Activated naive CD8-positive, alpha-beta T cell (primary cell): ENCODE results near the gene RBMS1.

Source experiments
- H3K27ac Mint-ChIP-seq: one replicate; pipeline ENCODE4 v1.8.0; 2021; ENCODE audit warnings: mixed read lengths
- H3K27me3 Mint-ChIP-seq: one replicate; pipeline ENCODE4 v1.8.0; 2021; ENCODE audit warnings: mixed read lengths
- H3K36me3 Mint-ChIP-seq: one replicate; pipeline ENCODE4 v1.8.0; 2021; ENCODE audit warnings: mixed read lengths
- H3K4me1 Mint-ChIP-seq: one replicate; pipeline ENCODE4 v1.8.0; 2021; ENCODE audit warnings: low read depth, mixed read lengths
- H3K4me3 Mint-ChIP-seq: one replicate; pipeline ENCODE4 v1.8.0; 2021; ENCODE audit warnings: mild to moderate bottlenecking, mixed read lengths
- H3K9me3 Mint-ChIP-seq: one replicate; pipeline ENCODE4 v1.8.0; 2021; ENCODE audit warnings: low read depth, mixed read lengths

The RBMS1 gene

GRCh38 chr2:160353813-160354212, 139.8 kb downstream of the RBMS1 start:
- H3K4me1 Mint-ChIP-seq = peaks cover 69% of the 10 kb centered on the region
- H3K4me3 Mint-ChIP-seq = no peak overlapping the region
- H3K9me3 Mint-ChIP-seq = no peaks in the 10 kb centered on the region
- peaks cover 30% of the 10 kb centered on the region for H3K36me3 Mint-ChIP-seq
- H3K27me3 Mint-ChIP-seq = no peaks in the 10 kb centered on the region
- peak overlapping the region; percentile 47 for H3K27ac Mint-ChIP-seq

GRCh38 chr2:160353166-160353565, 140.4 kb downstream of the RBMS1 start:
- Mint-ChIP-seq H3K36me3 (peaks cover 29% of the 10 kb centered on the region), H3K4me3 (no peak overlapping the region), H3K9me3 (no peaks in the 10 kb centered on the region), H3K27ac (peak overlapping the region; percentile 70), H3K4me1 (peaks cover 73% of the 10 kb centered on the region), H3K27me3 (no peaks in the 10 kb centered on the region)

- Mint-ChIP-seq H3K4me1 (peaks cover 73% of the 10 kb centered on the region), H3K27me3 (no peaks in the 10 kb centered on the region), H3K27ac (no peak overlapping the region)
Observed at GRCh38 chr2:160352500-160352899, 141.1 kb downstream of the RBMS1 start.

GRCh38 chr2:160351956-160352355, 141.7 kb downstream of the RBMS1 start:
- H3K4me3 Mint-ChIP-seq = no peak overlapping the region
- H3K27ac Mint-ChIP-seq = no peak overlapping the region
- no peaks in the 10 kb centered on the region for H3K27me3 Mint-ChIP-seq
- no peaks in the 10 kb centered on the region for H3K9me3 Mint-ChIP-seq
- peaks cover 77% of the 10 kb centered on the region for H3K4me1 Mint-ChIP-seq
- peaks cover 18% of the 10 kb centered on the region for H3K36me3 Mint-ChIP-seq

More at GRCh38 chr2:160352500-160352899, 141.1 kb downstream of the RBMS1 start:
- Mint-ChIP-seq H3K9me3 (no peaks in the 10 kb centered on the region), H3K36me3 (peaks cover 23% of the 10 kb centered on the region), H3K4me3 (no peak overlapping the region)

GRCh38 chr2:160349306-160349705, 144.3 kb downstream of the RBMS1 start:
- Mint-ChIP-seq H3K27me3 (no peaks in the 10 kb centered on the region), H3K27ac (peak overlapping the region; percentile 19), H3K4me1 (peaks cover 80% of the 10 kb centered on the region), H3K4me3 (no peak overlapping the region), H3K9me3 (no peaks in the 10 kb centered on the region), H3K36me3 (peaks cover 12% of the 10 kb centered on the region)

- H3K9me3 Mint-ChIP-seq = no peaks in the 10 kb centered on the region
- no peak overlapping the region for H3K4me3 Mint-ChIP-seq
- H3K36me3 Mint-ChIP-seq = peaks cover 17% of the 10 kb centered on the region
- H3K4me1 Mint-ChIP-seq = peaks cover 79% of the 10 kb centered on the region
- H3K27ac Mint-ChIP-seq = peak overlapping the region; percentile 0
- no peaks in the 10 kb centered on the region for H3K27me3 Mint-ChIP-seq
Observed at GRCh38 chr2:160347269-160347863, 146.2 kb downstream of the RBMS1 start.

- H3K27ac Mint-ChIP-seq = peak overlapping the region; percentile 88
Observed at GRCh38 chr2:160345071-160345764, 148.4 kb downstream of the RBMS1 start.

GRCh38 chr2:160343404-160343803, 150.2 kb downstream of the RBMS1 start:
- Mint-ChIP-seq H3K27me3 (no peaks in the 10 kb centered on the region), H3K4me3 (no peak overlapping the region), H3K4me1 (peaks cover 81% of the 10 kb centered on the region)

More at GRCh38 chr2:160345071-160345764, 148.4 kb downstream of the RBMS1 start:
- Mint-ChIP-seq H3K4me1 (peaks cover 80% of the 10 kb centered on the region), H3K9me3 (no peaks in the 10 kb centered on the region), H3K27me3 (no peaks in the 10 kb centered on the region), H3K4me3 (peak overlapping the region; percentile 72), H3K36me3 (peaks cover 15% of the 10 kb centered on the region)

GRCh38 chr2:160339726-160340125, 153.9 kb downstream of the RBMS1 start:
- Mint-ChIP-seq H3K36me3 (peaks cover 9% of the 10 kb centered on the region), H3K9me3 (no peaks in the 10 kb centered on the region), H3K27me3 (no peaks in the 10 kb centered on the region), H3K27ac (peak overlapping the region; percentile 67), H3K4me3 (no peak overlapping the region), H3K4me1 (peaks cover 74% of the 10 kb centered on the region)

More at GRCh38 chr2:160343404-160343803, 150.2 kb downstream of the RBMS1 start:
- Mint-ChIP-seq H3K27ac (no peak overlapping the region), H3K36me3 (peaks cover 8% of the 10 kb centered on the region), H3K9me3 (no peaks in the 10 kb centered on the region)

- Mint-ChIP-seq H3K27me3 (no peaks in the 10 kb centered on the region), H3K4me1 (peaks cover 74% of the 10 kb centered on the region), H3K27ac (peak overlapping the region; percentile 67), H3K9me3 (no peaks in the 10 kb centered on the region), H3K4me3 (no peak overlapping the region), H3K36me3 (peaks cover 9% of the 10 kb centered on the region)
Observed at GRCh38 chr2:160338901-160339685, 154.5 kb downstream of the RBMS1 start.

GRCh38 chr2:160337728-160338127, 155.9 kb downstream of the RBMS1 start:
- Mint-ChIP-seq H3K9me3 (no peaks in the 10 kb centered on the region), H3K27me3 (no peaks in the 10 kb centered on the region), H3K27ac (peak overlapping the region; percentile 61), H3K36me3 (peaks cover 4% of the 10 kb centered on the region), H3K4me3 (no peak overlapping the region), H3K4me1 (peaks cover 78% of the 10 kb centered on the region)

GRCh38 chr2:160336635-160337034, 157.0 kb downstream of the RBMS1 start:
- H3K9me3 Mint-ChIP-seq = no peaks in the 10 kb centered on the region
- H3K4me3 Mint-ChIP-seq = no peak overlapping the region
- peaks cover 82% of the 10 kb centered on the region for H3K4me1 Mint-ChIP-seq
- H3K27ac Mint-ChIP-seq = peak overlapping the region; percentile 61
- peaks cover 4% of the 10 kb centered on the region for H3K36me3 Mint-ChIP-seq
- H3K27me3 Mint-ChIP-seq = no peaks in the 10 kb centered on the region

GRCh38 chr2:160336105-160336504, 157.5 kb downstream of the RBMS1 start:
- Mint-ChIP-seq H3K4me3 (peak overlapping the region; percentile 20), H3K9me3 (no peaks in the 10 kb centered on the region)

GRCh38 chr2:160335441-160335840, 158.2 kb downstream of the RBMS1 start:
- Mint-ChIP-seq H3K27me3 (no peaks in the 10 kb centered on the region), H3K4me3 (peak overlapping the region; percentile 5), H3K27ac (peak overlapping the region; percentile 86), H3K9me3 (no peaks in the 10 kb centered on the region), H3K4me1 (peaks cover 85% of the 10 kb centered on the region), H3K36me3 (peaks cover 9% of the 10 kb centered on the region)

More at GRCh38 chr2:160336105-160336504, 157.5 kb downstream of the RBMS1 start:
- Mint-ChIP-seq H3K27ac (peak overlapping the region; percentile 78), H3K27me3 (no peaks in the 10 kb centered on the region), H3K4me1 (peaks cover 83% of the 10 kb centered on the region), H3K36me3 (peaks cover 6% of the 10 kb centered on the region)
